Glomerular visceral epithelial cell (primary cell): ENCODE results near the gene TAS2R14.

Source experiments
- DNase-seq: peaks from one replicate; pipeline ENCODE4 v3.0.0-alpha.2; 2016; ENCODE audit errors: extremely low spot score

Gene TAS2R14

GRCh38 chr12:10939163-10939562 is at the start of gene TAS2R14:
Gene TAS2R14 (minus strand): TSS chr12:10939263. CDS start chr12:10939207, 56 bp downstream.
- no peak for DNase-seq

- no peak for DNase-seq
Measured at GRCh38 chr12:10986812-10987211, 47.7 kb upstream of the TAS2R14 start, which contains the start of gene TAS2R50. Gene TAS2R50 (minus strand): TSS chr12:10986912. CDS start chr12:10986860, 52 bp downstream.

- no peak for DNase-seq
Measured at GRCh38 chr12:10982244-10982643, 43.2 kb upstream of the TAS2R14 start.

GRCh38 chr12:10974965-10975364 is 35.9 kb upstream of the TAS2R14 start:
- no peak for DNase-seq

GRCh38 chr12:10968765-10969456 is 29.8 kb upstream of the TAS2R14 start:
- no peak for DNase-seq

GRCh38 chr12:10967409-10967808 is 28.3 kb upstream of the TAS2R14 start:
- DNase-seq: no peak

- no peak for DNase-seq
Measured at GRCh38 chr12:10966314-10966713, 27.3 kb upstream of the TAS2R14 start.

GRCh38 chr12:10965476-10965875 is 26.4 kb upstream of the TAS2R14 start:
- no peak for DNase-seq

- DNase-seq: no peak
Measured at GRCh38 chr12:10960211-10960610, 21.1 kb upstream of the TAS2R14 start.

- no peak for DNase-seq
Measured at GRCh38 chr12:10959804-10960203, 20.7 kb upstream of the TAS2R14 start.

- DNase-seq: peak; percentile 10
Measured at GRCh38 chr12:10957741-10958140, 18.7 kb upstream of the TAS2R14 start.

- DNase-seq: no peak
Measured at GRCh38 chr12:10956085-10956484, 17.0 kb upstream of the TAS2R14 start.

- DNase-seq: no peak
Measured at GRCh38 chr12:10952645-10953044, 13.6 kb upstream of the TAS2R14 start.

GRCh38 chr12:10943167-10943566 is 4.1 kb upstream of the TAS2R14 start:
- DNase-seq: no peak

- peak; percentile 75 for DNase-seq
Measured at GRCh38 chr12:10941916-10942607, 3.0 kb upstream of the TAS2R14 start.

GRCh38 chr12:10941369-10941768 is 2.3 kb upstream of the TAS2R14 start:
- DNase-seq: no peak

- peak; percentile 66 for DNase-seq
Measured at GRCh38 chr12:10940389-10940788, 1.3 kb upstream of the TAS2R14 start.

GRCh38 chr12:10936506-10936905 is 2.6 kb downstream of the TAS2R14 start:
- no peak for DNase-seq

GRCh38 chr12:10928746-10929286 is 10.2 kb downstream of the TAS2R14 start, which contains the start of gene PRH2:
Gene PRH2 (plus strand): TSS chr12:10929236. CDS start chr12:10929274, 38 bp downstream.
- no peak for DNase-seq

GRCh38 chr12:10926269-10926668 is 12.8 kb downstream of the TAS2R14 start:
- DNase-seq: no peak

GRCh38 chr12:10919809-10920208 is 19.3 kb downstream of the TAS2R14 start:
- no peak for DNase-seq

- no peak for DNase-seq
Measured at GRCh38 chr12:10910380-10910779, 28.7 kb downstream of the TAS2R14 start.

GRCh38 chr12:10909462-10909861 is 29.6 kb downstream of the TAS2R14 start, which contains the start of gene TAS2R13:
Gene TAS2R13 (minus strand): TSS chr12:10909562. CDS start chr12:10909298, 264 bp downstream.
- DNase-seq: no peak
